Measurements from ENCODE around the gene FRMPD1.

Gene FRMPD1

DNA sequence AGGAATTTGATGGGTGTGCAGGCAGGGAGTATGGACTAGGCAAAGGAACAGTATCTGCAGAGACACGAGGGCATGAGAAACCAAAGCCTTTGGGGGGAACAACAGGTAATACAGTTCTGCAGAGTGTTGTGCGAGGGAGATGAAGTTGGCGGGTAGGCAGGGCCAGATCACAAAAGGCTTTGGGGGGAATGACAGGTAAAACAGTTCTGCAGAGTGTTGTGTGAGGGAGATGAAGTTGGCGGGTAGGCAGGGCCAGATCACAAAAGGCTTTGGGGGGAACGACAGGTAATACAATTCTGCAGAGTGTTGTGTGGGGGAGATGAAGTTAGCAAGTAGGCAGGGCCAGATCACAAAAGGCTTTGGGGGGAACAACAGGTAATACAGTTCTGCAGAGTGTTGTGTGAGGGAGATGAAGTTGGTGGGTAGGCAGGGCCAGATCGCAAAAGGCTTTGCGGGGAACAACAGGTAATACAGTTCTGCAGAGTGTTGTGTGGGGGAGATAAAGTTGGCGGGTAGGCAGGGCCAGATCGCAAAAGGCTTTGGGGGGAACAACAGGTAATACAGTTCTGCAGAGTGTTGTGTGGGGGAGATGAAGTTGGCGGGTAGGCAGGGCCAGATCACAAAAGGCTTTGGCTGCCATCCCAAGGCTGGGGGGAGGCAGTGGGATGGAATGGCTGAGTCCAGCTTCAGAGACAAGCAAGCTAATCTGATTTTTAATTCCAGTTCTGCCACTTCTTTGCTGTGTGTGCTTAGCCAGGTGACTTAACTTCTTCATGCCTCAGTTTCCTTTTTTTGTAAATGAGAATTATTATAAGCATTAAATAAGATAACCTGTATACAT is 33.0 kb downstream of the FRMPD1 start:
- no peak for DNase-seq

DNA sequence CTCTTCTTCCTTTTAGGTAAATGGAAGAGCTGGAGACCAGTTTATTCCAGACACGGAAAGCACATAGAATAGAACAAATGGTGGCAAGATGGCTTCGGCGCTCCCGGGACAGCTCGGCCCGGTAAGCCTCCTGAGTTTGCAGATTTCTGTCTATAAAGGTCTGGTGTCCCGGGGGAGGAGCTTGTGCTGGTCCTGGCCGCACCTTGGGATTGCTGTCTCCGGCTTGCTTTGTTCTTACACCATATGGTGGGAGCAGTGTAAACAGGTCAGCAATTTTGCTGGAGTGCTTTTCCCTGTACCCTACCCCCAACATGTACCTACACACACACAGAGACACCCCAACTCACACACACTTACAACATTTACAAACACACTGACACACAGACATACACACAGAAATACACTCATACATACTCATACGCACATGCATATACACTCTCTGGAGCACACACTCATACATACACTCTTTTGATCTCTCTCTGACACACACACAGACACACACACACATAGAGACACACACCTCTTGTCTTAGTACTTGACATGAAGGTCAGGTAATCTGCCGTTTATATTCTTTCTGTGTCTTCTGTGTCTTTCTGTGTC is 42.0 kb downstream of the FRMPD1 start:
- DNase-seq, result no peak

DNA sequence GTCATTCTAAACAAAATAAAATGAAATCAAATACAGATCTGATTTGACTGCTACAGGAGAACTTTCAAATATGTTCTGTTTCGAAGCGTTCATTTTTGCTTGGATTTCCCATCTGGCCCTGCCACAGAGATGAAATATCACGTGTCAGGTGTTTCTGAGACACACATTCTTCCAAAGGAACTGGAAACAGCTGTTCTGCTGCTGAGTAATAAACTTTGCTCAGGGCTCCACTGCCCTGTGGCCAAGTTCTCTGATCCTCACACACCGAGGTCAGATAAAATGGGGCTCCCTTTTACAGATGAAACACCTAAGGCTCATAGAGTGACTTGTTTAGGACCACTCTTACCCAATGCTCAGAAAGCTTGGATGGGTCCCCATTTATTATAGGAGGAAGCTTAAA is 42.5 kb downstream of the FRMPD1 start:
- DNase-seq, result no peak

DNA sequence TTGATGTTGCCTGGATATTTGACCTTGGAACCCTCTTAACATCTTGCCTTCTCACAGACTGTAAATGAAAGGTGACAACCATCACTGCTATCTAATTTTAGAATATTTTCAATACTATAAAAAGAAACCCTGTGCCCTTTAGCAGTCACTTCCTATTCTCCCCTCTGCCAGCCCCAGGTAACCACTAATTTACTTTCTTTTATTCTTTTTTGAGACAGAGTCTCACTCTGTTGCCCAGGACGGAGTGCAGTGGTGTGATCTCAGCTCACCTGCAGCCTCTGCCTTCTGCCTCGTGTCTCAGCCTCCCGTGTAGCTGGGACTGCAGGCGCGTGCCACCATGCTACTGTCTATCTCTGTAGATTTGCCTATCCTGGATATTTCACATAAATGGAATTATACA is 43.6 kb downstream of the FRMPD1 start:
- no peak for DNase-seq

DNA sequence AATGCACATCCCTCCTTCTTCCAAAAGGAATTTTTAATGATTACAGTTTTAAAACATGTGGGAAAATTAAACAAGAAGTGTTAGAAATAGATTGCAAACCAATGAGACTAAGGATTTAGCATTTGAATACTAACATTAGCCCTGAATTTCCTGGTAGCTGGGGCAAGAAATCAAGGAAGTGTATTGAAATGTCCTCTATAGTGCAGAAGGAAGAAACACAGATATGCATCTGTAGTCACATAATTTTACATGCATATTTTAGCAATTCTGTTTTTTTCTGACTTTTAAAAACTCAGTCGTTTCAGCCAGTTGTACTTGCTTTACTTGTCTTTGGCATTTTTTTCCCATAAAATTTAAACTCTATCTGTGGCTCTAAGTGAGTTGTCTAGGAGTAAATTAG is 45.8 kb downstream of the FRMPD1 start:
- no peak for DNase-seq

DNA sequence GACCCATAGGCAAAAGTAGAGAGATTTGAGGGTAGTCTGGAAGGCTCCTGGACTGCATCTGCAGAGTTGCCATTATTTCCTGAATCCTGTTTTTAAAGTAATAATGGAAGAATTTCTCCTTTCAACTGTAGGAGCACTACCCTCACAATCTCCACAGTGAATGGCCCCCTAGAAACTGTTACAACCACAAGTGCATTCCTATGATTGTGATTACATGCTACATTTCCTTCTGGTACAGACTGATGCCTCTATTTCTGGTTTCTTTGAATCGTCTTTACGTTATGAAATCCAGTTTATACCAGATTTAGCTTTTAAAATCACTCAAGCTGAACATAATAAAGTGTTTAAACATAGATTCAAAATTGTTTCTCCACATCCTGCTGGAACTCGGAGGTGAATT is 49.4 kb downstream of the FRMPD1 start:
- DNase-seq, result no peak

DNA sequence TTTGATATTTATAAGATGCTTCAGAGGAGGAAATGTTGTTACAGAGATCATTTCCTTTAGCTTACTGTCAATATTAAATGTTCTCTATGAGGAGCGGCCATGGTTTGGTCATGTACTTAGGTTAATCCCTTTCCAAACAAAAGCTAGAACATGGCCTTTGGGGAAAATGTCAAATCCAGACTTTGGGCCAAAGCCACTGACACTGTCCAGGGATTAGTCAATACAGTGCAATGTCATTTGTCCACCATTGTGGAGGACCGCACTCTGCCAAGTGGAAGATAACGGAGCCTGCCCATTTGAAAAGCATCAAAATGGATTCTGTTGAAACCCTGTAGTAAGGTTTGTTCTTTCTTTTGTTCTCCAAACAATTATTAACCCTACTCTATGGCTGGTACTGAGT is 50.1 kb downstream of the FRMPD1 start:
- no peak for DNase-seq

DNA sequence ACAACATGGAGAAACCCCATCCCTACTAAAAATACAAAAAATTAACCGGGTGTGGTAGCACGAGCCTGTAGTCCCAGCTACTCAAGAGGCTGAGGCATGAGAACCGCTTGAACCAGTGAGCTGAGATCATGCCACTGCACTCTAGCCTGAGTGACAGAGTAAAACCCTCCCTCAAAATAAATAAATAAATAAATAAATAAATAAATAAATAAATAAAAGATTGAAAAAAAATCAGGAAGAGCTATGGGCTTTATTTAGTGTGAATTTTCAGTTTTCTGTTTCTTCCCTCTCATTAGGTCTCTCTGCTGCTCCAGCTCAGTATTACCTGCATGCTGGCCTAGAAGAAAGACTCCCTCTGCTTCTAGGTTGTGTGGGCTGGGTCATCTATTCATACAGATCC is 55.0 kb downstream of the FRMPD1 start:
- DNase-seq, result no peak

DNA sequence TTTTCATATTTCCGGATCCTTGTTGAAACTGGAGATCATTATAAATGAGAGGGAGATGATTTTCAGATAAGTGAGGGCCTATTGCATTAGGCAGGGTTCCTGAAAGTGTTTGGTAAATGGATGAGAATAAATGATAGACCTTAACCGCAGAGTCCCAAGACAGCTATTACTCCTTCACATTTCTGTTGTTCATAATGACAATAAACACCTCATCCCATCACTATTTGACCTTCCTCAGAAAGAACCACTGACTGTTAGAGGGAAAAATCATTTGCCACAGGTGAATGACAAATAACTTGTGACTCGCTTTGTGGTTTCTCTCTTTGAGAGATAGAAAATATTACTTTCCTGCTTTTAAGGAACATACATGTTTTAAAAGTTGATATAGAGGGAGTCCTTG is 55.5 kb downstream of the FRMPD1 start:
- DNase-seq, result peak; percentile 6

DNA sequence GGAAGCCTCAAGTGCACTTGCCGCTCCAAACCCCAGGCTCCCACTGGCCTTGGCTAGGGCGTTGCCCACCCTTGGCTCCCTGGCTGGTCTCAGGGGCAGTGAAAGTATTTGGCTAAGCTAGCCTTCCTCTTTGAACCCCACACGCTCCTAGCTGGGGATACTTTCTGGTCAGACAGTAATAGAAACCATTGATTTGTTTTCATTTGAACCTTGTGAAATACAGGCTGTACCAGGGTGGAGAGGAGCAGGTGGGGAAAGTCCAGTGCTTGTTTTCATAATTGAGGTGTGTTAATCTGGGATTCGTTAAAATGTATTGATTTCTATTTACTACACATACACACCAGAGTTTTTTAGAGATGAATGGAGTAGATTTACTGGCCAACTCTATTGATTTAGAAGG is 57.0 kb downstream of the FRMPD1 start:
- no peak for DNase-seq

DNA sequence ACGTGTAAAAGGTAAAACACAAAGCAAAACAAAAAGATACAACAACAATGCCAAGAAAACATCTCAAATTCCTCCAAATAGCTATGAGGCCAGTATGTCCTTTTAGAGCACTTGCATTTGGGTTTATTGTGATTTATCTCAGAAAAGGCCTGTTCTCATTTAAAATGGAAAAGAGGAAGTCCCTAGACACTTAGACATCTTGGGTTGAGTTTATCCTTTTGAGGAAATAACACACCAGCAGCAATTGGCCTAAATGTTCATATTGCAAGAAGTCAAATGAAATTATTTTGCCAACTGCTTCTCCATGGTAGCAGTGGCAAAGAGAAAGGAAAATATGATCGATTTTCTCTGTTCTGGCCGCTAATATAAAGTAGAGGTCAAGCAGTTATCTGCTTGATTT is 59.3 kb downstream of the FRMPD1 start:
- DNase-seq, result peak; percentile 80

DNA sequence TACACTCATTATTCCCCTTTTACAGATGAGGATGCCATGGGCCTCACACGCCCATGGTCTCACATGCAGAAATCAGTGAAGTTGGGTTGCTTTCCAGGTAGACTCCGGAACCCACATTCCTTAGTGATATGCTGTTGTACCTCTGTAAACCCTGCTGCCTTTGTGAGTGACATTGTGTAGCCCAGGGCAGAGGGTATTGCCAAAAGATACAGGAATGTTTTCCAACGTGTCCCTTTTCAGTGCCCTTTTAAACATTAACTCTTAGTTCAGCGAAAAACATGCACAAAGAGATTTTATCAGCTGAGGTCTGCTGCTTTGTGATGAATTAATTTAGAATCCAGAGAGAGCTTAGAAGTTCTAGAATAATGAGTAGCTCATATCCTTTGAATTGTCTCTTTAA is 64.5 kb downstream of the FRMPD1 start:
- DNase-seq, result no peak

DNA sequence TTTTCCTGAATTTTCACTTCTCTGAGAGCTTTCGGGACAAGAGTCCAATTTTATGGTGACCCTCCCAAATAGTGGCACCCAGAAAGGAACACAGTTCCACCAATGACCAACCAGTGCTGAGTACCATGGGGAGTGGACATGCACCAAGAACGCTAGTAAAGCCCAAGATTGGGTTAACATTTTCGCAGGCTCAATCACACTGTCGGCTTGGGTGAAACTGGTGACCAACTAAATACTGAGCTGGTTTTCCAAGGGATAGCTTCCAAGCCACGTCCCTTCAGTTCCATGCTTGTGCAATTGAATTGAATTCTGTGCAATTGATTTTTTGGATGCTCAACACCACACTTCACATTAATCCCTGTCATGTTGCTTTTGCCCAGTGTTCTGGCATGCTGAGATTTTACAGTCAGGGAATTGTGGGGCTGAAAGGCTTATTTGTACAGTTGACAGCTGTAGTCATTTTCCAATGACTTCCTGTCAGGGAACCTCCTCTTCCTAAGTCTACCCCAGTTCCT is 65.3 kb downstream of the FRMPD1 start:
- DNase-seq, result no peak

DNA sequence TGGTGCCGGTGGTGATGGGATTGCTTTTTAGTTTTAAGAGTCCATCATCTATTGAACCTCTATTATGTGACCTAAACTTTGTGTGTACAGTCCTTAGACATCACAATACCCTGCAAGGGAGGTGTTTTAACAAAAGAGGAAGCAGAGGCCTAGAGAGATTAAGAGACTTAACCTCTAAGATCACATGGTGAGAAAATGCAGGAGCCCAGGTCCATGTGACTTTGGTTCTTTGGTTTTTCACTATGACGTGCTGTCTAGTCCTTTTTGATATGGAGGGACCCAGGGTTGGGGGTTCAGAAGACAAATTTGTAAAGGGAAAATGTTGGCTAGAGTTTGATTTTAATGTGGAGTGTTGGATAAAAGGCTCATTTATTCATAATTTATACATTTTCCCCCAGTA is 68.8 kb downstream of the FRMPD1 start:
- peak; percentile 66 for DNase-seq

DNA sequence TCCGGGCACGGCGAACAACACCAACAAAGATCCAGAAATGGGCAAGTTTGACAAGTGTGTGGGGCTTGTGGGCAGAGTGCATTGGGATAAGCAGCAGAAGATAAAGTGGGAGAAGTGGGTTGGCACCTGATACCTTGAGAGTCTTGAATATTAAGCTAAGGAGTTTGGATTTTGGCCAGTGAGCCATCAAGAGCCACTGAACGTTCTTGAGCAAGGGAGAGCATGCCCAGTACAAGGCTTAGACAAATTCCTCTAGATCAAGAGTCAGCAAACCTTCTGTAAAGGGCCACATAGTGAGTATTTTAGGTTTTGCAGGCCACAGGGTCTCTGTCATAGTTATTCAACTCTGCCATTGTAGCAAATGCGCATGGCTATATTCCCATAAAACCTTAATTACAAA is 76.3 kb downstream of the FRMPD1 start:
- DNase-seq, result no peak

DNA sequence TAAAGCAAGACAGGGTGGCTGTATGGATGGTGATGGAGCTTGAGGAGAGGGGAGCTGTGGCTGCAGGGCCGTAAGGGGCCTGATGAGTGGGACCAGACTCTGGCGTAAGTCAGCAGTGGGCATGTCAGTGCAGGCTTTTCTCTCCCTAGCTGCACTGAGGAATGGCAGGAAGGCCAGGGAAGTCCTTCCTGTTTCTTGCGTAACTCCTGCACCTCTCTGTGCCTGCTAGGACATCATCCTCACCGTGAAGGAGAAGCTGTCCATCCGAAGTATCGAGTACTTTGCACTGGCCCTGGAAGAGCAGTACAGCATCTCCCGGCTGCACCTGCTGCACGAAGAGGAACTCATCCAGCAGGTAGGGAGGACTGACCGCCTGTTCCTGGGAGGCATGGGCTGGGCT is 78.7 kb downstream of the FRMPD1 start:
- no peak for DNase-seq

DNA sequence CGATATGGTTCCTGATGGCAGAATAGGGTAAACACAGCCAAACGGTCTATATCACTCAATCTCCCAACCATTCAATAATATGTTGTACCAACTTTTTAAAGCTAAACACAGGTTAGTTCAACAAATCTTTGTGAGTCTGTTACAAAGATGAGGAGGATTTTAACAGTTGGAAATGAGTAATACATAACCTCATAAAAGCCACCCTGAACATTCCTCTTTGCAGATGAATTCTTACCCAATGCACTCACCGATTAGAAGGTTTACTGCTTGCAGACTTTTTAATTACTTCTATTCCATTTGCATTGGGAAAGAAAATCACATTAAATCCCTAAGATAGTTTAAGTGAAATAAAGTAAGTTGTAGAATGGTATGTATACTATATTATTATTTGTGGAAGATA is 79.5 kb downstream of the FRMPD1 start:
- DNase-seq, result no peak

DNA sequence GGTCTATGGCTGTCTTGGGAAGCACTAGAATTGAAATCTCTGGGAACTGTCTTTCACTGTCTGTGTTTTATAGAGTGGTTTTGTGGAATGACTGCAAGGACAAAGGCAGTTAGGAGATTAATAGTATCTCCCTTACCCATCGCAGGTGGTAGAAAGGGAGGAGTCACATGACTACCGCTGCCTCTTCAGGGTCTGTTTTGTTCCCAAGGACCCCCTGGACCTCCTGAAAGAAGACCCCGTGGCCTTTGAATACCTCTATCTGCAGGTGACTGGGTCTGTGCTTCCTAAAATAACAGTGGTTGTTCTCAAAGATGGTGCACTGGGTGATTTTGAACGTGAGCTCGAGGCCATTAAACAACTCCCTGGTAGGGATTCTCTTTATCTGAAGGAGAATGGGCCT is 80.1 kb downstream of the FRMPD1 start:
- DNase-seq, result no peak

DNA sequence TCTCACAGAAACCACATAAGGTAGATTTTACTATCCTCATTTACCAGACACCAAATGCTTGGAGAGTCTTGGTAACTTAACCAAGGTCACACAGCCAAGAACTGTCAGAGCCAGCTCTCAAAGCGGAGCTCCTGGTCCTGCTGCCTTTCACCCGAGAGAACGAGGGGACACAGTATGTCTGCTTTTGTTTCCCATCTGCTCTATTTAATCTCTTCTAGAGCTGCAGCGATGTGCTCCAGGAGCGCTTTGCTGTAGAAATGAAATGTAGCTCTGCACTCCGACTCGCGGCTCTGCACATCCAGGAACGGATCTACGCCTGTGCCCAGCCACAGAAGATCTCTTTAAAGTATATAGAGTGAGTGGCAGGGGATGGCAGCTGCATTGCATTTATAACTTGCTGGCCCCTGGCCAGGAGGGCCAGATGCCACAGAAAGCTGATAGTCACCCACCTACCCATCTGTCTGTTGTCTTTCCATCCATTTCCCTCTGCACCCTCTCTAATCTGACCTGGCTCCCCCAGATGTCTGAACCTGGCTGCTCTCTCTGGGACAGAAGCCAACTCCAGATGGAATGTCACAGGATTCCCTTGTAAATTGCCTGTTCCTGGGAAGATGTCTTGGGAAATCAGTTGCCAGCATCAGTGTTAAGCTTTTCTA is 81.5 kb downstream of the FRMPD1 start:
- DNase-seq, result no peak

DNA sequence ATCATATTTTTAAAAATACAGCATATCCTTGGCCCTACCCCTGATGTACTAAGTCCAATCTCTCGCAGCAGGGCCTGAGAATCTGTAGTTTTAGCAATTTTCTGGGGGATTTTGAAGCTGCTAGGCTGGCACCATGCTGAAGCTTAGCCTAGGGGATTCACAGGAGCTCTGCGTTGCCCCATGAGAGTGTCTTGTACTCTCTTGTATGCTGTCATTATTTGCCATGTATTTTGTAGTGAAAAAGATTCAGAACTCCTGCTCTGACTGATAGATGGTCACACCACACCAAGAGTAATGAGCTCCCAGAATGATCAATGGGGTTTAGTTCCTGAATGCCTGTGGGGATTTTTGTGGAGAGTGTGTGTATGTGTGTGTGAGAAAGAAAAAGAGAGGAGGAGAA is 82.2 kb downstream of the FRMPD1 start:
- no peak for DNase-seq

DNA sequence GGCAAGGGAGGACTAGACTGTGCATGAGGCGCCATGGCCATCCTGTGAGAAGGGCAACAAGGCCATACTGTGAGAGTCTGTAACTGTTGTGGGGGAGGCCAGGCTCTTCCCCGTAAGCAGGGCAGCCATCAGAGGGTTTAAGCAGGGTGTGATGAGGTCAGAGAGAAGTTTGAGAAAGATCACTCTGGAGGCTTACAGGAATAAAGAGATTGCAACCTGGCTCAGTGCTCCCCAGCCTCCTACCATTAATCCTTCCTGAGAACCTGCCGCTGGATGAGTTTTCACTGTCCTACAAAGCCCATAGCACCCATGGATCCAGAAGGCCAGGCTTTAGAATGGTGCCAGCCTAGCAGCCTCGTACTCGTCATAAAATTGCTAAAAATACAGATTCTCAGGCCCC is 88.5 kb downstream of the FRMPD1 start:
- DNase-seq, result no peak

DNA sequence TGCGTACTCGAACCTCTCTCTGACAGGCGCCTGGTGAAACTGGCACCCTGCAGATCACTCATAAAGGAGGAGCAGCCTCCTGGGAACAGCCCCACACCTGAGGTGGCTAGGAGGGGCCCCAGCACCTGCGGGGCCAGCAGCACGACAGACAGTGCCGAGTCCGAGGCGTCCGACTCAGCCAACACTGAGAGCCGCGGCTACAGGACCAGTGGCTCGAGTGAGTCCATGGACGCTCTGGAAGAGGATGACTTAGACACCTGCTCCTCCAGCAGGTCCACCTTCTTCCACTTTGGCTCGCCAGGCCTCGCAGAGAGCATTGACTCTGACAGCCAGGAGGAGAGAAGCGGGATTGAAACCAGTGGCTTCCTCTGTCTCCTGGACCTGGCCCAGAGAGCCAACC is 89.4 kb downstream of the FRMPD1 start:
- no peak for DNase-seq

DNA sequence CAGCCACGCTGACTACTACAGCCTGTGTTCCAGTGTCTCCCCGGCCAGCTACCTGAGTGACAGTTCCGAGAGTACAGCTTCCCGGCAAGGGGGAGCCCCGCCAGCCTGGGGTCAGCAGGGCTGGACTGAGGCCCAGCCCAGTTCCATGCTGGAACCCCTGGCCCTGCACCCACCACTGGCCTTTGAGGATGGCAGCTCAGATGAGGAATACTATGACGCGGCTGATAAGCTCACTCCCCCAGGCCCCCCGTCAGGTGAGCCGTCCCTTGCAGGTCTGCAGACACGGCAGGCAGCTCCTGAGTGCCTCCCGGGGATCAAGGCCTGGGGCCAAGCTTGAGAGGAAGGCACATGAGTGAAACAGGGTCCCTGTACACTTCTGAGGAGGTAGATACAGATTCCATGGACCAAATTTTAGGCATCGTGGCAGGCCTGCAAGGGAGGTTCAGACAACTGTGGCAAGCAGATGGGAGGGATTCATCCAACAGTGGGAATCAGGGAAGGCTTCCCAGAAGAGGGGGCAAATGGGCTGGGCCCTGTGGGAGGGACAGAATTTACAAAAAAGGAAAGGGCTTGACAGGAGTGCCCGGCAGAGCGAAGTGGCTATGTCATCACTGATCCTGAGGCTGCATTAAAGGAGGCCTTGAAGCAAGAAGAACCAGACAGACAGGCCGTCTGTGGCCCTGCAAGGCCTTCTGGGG is 90.0 kb downstream of the FRMPD1 start:
- DNase-seq, result no peak

DNA sequence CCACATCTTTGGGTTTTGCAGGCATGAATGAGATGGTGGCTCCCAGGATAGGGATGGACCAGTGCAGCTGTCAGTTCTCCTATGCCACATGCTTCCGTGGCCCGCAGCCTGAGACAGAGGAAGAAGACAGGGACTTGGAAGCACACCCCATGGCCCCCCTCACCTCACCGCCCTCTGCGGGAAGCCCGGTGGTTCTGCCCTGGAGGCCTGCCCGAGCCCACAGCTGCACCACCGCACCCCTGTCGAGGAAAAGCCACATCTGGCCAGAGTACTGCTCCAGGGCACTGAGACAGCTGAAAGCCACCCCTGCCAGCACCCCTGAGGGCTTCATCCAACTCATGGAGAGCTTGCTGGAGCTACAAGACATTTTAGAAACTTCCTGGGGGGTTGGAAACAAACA is 95.2 kb downstream of the FRMPD1 start:
- DNase-seq, result no peak
